SHP77 treated with DMSO at 0.1 percent for 48 hours (cell line): Measurements from ENCODE around the gene ZSCAN20.

Experiments
- DNase-seq: peaks from one replicate; lab custom pipeline; 2025; lab: John Stamatoyannopoulos, UW

ZSCAN20 gene

GRCh38 chr1:33472269-33472980, at the start of gene ZSCAN20:
Gene ZSCAN20 (plus strand): TSS chr1:33472645. CDS start chr1:33479289, 6,644 bp downstream.
- peak; percentile 96 for DNase-seq

GRCh38 chr1:33424205-33424604, 48.2 kb upstream of the ZSCAN20 start:
- no peak for DNase-seq

DNA sequence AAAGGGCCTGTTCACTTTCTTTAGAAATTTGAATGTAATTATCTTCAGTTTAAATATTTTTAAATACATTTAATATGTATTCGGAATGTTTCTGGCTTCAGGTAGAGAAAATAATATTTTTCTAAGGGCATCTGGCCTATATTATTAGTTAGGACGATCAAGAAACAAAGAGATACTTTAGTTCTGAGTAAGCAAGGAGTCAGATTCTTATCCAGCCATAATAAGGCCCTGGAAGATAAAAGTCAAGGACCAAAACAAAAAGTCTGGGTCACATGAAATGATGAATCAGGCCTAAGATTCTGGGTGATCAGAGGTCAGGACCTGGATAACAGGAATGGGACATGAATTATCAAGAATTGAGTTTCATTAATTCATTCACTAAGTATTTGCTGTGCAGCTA, 47.8 kb upstream of the ZSCAN20 start:
- no peak for DNase-seq

DNA sequence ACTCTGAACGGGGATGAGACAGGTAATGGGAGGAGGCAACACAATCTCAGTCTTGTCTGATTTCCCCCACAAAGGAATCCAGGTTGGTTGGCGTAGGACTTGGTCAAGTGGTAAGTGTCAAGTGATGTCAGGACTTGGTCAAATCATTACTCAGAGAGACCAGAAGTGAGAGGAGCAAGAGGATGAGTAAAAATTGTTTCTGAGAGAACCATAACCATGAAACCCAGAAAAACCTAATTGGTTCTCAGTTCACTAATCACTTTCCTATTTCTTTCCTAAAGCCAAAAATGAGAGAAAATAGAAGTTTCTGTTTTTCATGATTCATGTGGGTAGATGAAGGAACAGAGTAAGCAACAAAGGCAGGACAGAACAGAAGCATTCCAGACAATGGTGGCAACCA, 46.5 kb upstream of the ZSCAN20 start:
- DNase-seq, result no peak

- DNase-seq, result no peak
Observed at GRCh38 chr1:33426916-33427315, 45.5 kb upstream of the ZSCAN20 start.

GRCh38 chr1:33428661-33429060, 43.8 kb upstream of the ZSCAN20 start:
- no peak for DNase-seq

DNA sequence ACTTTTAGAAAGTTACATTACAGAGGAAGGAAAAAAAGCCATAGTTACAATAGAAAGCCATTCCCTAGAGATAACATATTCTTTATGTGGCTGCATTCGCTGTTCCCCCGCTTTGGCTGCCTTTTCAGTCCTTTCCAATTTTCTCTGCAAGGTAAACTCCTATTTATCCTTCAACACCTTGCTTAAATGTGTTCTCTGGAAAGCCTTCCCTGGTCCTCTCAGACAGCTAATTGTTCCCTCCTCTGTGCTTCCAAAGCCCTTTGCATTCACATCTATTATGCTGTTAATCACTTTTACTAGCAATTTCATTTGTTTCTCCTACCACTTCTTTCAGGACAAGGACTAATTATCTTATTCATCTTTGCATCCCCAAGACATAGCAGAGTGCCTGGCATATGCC, 43.1 kb upstream of the ZSCAN20 start:
- DNase-seq, result no peak

- DNase-seq, result no peak
Observed at GRCh38 chr1:33429856-33430691, 42.4 kb upstream of the ZSCAN20 start.

DNA sequence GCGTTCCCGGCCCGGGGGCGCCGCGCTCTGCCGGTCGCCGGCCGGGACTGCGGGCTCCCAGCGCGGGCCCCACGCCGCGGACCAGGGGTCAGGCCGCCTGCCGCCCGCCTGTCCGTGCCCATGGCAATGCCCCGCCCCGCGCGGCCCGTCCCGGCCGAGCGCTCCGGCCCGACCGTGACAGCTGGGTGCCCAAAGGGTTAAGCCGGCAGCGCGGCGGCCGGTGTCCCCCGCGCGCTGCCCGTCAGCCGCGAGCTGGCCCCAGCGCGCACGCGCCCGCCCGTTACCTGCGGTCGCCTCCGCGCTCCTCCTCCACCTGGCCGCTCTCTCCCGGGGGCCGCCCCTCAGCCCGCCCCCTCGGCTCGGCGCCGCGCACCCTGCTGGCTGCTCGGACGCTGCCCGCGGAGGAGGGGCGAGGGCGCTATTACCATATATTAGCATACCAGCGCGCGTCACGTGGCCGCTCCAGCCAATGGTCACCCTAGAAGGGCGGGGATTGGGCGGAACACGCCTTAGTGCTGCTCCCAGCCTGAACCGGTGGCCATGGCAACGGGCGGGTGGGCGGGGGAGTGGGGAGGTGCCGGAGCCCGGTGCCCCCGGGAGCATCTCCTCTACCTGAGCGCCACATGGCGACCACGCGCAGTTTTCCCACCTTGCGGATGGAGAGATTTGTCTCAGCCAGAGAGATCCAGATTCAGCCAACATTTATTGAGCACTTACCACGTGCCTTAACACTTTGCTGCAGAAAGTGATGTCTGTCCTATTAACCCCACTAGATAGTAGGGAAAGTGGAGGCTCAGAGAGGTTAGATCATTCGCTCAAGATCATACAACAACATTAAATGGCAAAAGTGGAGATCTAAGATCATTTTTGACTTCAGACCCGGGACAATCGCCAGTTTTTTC, 41.5 kb upstream of the ZSCAN20 start, which contains the start of gene PHC2:
Gene PHC2 (minus strand): TSS at position 404 of the 902 bp plus-strand sequence. CDS start 55,556 bp downstream, outside the sequence.
- DNase-seq, result peak; percentile 89

DNA sequence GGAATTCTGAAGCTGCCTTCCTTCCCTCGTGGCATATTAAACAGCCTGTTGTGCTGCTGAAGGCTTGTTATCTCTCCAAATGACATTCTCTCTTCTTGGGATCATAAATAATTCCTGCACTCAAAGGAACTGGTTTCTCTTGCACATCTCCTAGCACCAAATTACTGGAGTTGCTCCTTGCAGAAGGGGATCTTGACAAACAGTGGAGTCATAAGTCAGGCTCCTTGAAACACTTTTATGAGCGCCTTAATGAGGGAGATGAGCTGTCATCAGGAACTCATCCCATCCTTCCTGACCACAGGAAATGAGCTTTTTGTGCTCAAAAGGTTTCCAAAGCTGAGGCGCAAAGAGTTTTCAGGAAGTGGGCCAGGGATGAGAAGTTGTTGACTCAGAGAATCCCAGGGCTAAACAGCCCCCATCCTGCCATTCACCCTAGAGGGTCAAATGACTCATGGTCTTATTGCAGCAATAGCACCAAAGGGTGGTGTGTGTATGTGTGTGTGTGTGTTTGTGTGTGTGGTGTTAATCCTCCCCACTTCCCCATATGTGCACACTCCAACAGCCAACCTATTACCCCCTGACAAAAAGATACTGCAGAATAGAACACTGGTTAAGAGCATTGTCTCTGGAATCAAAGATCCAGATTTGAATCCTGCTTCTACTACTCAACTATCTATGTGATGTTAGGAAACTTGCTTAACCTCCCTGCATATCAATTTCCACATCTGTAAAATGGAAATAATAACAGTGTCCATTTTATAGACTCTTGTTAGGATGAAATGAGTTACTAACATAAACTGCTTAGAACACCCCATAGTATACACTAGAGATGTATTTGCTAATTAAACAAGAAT, 38.7 kb upstream of the ZSCAN20 start:
- DNase-seq, result no peak

GRCh38 chr1:33434363-33434750, 38.1 kb upstream of the ZSCAN20 start:
- DNase-seq, result no peak

- no peak for DNase-seq
Observed at GRCh38 chr1:33435096-33435820, 37.2 kb upstream of the ZSCAN20 start.

DNA sequence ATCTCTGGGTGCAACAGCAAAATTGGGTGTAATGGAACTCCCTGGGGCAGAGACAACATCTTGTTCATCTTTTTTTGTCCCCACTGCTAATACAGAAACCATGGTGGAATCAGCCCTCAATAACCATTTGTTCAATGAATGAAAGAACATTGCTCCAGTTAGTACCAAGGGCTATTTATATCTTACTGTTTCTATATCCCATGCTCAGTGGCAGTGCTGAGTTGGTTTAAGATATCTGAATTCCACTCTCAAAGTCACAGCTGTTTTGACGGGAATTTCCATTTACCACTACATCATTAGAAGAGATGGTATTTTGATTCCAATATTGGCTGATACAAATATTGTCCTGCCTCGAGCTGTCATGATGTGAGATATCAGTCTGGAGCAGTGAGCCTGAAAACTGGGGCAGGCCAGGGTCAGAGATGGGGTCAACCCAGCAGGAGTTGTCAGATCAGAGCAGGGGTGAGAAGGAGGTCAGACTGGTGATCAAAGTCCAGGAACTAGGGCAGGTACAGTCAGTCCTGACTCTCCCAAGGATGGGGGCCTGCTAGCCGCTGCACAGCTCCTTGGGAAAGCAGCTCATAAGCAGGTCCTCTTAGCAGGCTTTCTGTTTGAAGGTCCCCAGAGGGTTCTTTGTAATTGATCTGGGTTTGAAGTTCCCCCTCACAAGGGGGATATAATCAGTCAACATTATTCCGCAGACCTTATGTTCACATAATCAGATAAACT, 35.7 kb upstream of the ZSCAN20 start:
- no peak for DNase-seq

- DNase-seq, result no peak
Observed at GRCh38 chr1:33438364-33439160, 33.9 kb upstream of the ZSCAN20 start.

DNA sequence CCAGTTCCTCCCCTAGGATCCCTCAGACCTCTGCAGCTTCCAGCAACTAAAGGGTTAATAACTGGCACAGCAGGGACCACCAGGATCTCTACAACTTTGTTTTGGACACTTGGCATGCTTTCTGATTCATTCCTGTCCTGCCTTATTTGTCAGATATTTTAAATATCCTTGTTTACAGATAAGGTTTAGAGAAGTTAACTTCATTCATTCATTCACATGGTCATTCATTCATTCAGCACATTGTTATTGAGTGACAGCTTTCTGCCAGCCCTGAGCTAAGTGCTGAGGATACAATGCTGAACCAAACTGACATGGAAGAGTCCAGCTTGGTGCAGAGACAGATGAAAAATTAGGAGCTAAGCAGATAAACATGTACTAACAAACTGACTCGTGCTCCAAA, 32.8 kb upstream of the ZSCAN20 start:
- DNase-seq, result no peak

- DNase-seq, result no peak
Observed at GRCh38 chr1:33441088-33441745, 31.2 kb upstream of the ZSCAN20 start.

- DNase-seq, result no peak
Observed at GRCh38 chr1:33442141-33442540, 30.3 kb upstream of the ZSCAN20 start.

GRCh38 chr1:33443080-33443704, 29.3 kb upstream of the ZSCAN20 start:
- DNase-seq, result no peak
